Heart left ventricle (tissue), 13 donors: ENCODE results near the gene NRGN.

Experiments used
- CTCF ChIP-seq, 12 donors: fragments of 200-600 bp; sonication (generic) in 4 of 12; IDR thresholded peaks; one replicate each; pipeline versions ENCODE4 v1.5.0 to v1.8.0; 2018 to 2022; ENCODE audit warnings: antibody characterized with exemption in 12 of 12, mild to moderate bottlenecking in 5 of 12
- POLR2A ChIP-seq, 2 donors: fragments of 450-650 bp; IDR thresholded peaks; one replicate each; pipeline ENCODE4 v1.6.1; 2017; ENCODE audit warnings: antibody characterized with exemption in 2 of 2, mild to moderate bottlenecking in 2 of 2, moderate library complexity in 2 of 2
- donor health status: ischemic (EF 13 %, LVEDD 7.1; RV severe dilation, severe dysfunction).
- donor health status: DM: no; HTN: yes; CAD: no.
- donor health status: DM: no; HTN: no; CAD: no.
- donor health status: ischemic (EF 25% LVEDD 6.9; RV normal size, moderate dysfunction).
- donor health status: ischemic (EF 25% LVEDD 5.7; RV mildly dilated, moderate dysfunction).
- donor health status: ischemic (EF 35%, LVEDD 5.7; RV mildly dilated, moderate dysfunction).
- donor health status: nonischemic (EF 11% LVEDD 7.7; RV severe dilation, severe dysfunction).
- donor health status: DM: yes; HTN: yes; CAD: no.
- donor health status: PGD.
- donor health status: ischemic (EF 29% LVEDD 5.4; RV normal size, mild dysfunction).
- donor health status: nonischemic (EF 23%, LVEDD 6.1; RV moderate dilation, normal function).

DNA sequence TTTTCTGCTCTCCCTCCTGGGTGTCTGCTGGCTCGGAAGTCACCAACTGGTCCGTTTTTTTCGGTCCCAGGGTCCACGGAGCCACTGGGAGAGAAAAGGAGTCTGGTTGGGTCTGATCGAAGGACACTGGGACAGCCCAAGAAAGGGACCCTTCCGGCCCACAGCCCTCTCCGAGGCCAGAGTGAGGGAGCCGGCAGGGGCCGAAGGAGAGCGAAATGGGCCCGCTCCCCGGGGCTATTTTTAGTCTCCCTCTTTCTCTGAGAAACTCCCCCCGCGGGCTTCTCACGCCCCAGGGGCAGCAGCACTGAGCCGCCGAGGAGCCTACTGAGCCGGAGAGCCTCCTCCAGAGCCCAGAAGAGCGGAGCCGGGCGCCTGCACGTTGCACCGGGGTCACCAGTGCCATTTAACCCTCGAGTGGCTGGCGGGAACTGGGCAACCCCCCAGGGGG lies 20.5 kb downstream of the NRGN start:
- TF ChIP-seq CTCF (IDR thresholded peaks at IDR 0.05) (no peak), POLR2A (IDR thresholded peaks at IDR 0.05) (no peak)
